NCI-H82 treated with DMSO at 0.1 percent for 48 hours (cell line): ENCODE measurements around the gene GFER.
"Not testable (repeated sequence)": the region's sequence is repeated elsewhere in the genome, so short reads cannot be mapped to it uniquely, and the experiment has no call there.

ENCODE experiments used
- DNase-seq: peaks from one replicate; lab custom pipeline; 2025; ENCODE audit not compliant: unreplicated experiment; lab: John Stamatoyannopoulos, UW

Gene GFER

GRCh38 chr16:2004795-2005517 lies 21.0 kb downstream of the GFER start:
- no peak for DNase-seq

DNA sequence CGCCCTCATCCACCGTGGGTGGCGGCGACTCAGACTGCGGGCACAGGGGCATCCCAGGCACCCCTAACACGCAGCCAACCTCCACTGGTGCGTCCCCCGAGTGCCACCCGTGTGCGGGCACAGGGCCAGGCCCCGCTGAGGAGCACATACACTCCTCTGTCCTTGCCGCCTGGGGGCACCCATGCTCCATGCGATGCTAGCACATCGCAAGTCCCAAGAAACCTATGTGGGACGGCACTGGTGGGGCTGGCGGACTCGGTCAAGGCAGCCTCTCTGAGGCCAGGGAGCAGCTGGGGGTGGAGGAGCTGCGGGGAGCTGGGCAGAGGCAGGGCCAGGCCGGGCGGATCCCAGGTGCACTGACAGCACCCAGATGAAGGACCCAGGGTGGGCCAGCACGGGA lies 21.7 kb downstream of the GFER start:
- no peak for DNase-seq

DNA sequence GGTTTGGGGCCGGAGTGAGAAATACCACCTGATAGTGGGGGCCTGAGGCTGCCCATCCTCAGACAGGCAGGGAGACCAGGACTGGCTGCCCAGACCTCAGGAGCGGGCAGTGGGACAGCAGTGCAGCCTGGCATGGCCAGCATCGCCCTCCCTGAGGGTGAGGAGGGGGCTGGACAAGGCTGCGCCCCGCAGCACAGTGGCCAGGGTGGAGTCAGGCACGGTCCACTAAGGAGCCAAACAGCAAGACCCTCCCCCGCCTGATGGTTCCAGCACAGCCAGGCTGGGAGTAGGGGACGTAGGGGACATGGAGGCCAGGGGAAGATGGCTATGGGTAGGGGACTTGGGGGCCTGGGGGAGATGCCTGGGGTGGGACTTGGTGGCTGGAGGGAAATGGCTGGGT lies 22.3 kb downstream of the GFER start:
- DNase-seq = no peak

- no peak for DNase-seq
These were observed 23.3 kb downstream of the GFER start for GRCh38 chr16:2007081-2007836.

DNA sequence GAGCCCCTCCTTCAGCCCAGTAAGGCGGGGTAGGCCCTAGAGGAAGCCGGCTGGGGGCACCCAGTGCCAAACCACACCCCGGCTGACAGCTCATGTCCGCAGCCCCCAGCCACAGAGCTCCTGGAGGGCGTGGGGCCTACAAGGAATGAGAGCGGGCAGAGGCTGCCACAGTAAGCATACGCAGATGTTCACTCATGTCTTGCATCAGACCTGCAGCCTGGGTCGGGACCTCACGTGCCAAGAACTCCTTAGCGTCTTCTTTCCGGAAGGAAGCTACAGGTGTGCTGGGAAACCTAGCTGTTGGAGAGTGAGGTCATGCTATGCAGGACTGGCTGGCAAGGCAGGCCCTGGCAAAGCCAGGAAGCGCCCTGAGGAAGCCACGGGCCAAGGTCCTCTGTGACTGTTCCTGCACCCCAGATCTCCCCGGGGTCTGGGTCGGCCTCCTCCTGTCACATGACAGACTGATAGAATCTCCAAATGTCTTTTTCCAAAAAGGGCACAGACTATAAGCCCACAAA lies 24.1 kb downstream of the GFER start:
- DNase-seq = no peak

DNA sequence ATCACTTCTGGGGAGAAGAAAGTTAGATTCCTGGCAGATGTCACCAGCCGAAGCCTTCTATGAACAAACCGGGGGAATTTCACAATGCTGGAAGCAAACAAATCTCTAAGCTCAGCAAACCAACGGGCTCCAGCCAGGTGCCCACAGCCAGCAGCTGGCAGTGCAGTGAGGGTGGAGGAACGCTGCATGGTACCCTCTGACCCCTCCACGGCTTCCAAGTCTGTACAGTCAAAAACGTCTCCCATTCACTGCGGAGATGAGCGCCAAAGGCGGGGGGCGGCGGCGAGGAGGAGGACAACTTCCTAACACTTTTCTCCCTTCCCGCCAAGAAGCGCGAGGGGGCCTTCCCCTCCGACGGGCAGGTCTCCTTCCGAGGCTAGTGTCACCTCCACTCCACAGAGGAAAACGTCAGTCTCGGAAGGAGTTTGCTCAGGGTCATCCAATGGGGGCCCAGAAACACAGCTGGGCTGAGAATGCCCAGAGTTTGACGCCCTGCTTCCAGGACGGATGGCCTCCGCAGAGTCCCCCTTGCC lies 24.7 kb downstream of the GFER start:
- no peak for DNase-seq

DNA sequence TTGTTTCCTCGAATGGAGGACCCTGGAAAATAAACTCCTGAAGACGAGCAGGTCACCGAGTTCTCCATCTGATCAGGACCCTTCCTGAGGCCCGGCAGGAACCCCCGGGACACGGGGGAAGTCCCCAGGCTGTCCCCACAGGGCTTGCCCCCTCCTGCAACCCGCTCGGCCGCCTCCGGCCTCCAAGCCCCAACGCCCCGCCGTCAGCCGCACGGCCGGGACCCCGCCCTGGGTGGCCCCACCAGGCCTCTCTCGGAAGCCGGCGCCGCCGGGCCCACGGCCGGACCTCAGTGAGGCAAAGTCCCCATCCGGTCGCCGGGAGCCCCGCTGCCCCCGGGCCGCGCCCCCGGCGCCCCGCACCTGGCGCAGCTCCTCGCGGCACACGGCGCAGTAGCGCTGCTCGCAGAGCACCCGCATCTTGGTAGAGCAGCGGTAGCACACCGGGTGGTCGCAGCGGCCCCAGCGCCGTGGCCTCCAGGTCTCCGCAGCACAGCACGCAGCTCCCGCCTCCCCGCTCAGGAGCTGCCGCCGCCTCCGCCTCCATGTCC lies 25.2 kb downstream of the GFER start:
- DNase-seq = no peak

DNA sequence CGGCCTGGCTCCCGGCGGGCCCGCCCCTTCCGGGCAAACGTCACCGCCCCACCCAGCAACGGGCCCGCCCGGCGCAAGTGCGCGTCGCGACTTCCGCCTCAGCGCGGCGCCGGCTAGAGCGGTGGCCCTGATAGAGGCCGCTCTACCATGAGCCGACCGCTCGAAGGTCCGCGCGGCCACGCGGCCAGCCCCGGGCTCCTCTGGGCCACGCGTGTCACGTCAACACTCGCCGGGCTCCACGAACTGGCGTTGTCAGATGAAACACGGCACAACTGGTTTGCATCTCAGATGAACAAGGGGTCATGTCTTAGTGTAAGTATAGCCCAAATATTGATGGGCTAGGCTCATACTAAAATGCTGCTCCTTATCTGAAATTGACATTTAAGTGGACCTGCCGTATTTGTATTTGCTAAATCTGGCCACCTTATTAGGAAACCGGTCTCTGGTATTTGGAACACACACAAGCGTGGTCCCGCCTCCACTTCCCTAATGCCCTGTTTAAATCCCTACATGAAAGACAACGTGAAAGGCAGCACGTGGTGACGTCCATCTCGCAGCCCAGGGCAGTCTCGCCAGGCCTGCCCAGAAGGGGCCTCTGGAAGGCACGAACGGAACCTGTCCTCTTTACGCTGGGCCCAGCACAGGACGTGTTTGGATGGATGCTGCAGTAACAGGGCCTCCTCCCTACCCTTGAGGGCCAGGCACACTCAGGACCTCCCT lies 26.0 kb downstream of the GFER start, which contains the start of gene ZNF598:
ZNF598 (minus strand) TSS at position 31 of the 720 bp plus-strand sequence.
- DNase-seq = peak; percentile 64

- not testable (repeated sequence) for DNase-seq
These were observed 27.7 kb downstream of the GFER start for GRCh38 chr16:2011726-2012125.

DNA sequence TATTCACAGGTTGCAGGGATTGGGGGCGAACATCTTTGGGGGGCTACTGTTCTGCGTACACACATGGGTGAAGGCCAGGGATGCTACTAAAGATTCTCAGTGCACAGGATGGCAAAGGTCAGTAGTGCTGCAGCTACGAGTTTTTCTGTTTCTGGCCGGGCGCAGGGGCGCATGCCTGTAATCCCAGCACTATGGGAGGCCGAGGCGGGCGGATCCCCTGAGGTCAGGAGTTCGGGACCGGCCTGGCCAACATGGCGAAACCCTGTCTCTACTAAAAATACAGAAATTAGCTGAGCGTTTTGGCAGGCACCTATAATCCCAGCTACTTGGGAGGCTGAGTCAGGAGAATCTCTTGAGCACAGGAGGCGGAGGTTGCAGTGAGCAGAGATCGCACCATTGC lies 29.5 kb downstream of the GFER start:
- DNase-seq = no peak

DNA sequence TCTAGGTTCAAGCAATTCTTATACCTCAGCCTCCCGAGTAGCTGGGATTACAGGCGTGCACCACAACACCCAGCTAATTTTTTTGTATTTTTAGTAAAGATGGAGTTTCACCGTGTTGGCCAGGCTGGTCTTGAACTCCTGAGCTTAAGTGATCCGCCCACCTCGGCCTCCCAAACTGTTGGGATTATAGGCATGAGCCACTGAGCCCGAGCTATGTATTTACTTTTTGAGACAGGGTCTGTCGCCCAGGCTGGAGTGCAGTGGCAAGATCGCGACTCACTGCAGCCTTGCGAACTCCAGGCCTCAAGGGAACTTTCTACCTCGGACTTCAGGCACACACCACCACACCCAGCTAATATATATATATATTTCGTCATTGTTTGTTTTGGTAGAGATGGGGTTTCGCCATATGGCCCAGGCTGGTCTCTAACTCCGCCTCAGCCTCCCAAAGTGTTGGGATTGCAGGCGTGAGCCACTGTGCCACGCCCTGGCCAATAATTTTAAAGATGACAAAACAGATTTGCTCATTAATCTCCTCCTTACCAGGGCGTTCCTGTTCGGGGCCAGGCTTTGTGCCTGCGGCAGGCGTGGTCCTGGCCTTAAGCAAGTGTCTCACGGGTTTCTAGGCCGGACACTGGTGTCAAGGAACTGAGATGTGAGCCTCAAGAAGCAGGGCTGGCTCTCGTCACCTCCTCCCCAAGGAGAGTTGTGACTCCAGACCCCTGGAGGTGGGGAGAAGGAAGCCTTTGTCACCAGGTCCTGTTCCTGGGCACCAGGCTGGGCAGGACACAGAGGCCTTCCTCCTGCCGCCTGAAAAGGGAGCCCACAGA lies 31.3 kb downstream of the GFER start:
- peak; percentile 70 for DNase-seq

DNA sequence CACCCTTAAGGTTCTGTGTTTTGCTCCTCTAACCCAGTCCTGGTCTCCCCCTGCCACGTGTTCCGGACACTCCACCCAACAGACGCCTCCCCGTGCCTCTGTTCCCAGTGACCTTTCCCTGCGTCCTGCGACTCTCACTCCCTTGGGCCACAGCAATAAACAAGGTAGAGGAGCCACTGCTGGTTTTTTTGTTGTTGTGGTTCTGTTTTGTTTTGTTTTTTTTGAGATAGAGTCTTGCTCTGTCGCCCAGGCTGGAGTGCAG lies 31.9 kb downstream of the GFER start:
- no peak for DNase-seq

- DNase-seq = no peak
These were observed 32.5 kb downstream of the GFER start for GRCh38 chr16:2016407-2016922.

GRCh38 chr16:2019518-2019920 lies 35.5 kb downstream of the GFER start, which contains the start of gene NPW:
Gene NPW (plus strand): TSS chr16:2019785.
- DNase-seq = peak; percentile 14

- no peak for DNase-seq
These were observed 36.2 kb downstream of the GFER start for GRCh38 chr16:2019921-2020831.

DNA sequence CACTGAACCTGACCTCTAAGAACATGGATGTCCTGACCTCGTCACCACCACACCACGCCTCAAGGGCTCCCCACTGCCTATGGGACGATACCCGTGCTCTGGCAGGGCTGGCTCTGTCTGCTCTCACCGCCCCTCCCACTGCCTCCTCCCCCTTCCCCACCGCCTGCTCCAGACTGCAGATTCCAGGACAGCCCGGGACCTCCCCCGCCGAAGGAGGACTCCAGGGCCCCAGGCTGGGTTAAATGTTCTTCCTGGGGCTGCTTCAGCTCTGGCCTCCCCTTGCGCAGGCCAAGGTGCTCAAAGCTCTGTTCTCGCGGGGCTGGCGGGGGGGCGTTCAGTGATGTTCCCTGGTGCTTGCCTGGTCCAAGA lies 38.7 kb downstream of the GFER start:
- no peak for DNase-seq

DNA sequence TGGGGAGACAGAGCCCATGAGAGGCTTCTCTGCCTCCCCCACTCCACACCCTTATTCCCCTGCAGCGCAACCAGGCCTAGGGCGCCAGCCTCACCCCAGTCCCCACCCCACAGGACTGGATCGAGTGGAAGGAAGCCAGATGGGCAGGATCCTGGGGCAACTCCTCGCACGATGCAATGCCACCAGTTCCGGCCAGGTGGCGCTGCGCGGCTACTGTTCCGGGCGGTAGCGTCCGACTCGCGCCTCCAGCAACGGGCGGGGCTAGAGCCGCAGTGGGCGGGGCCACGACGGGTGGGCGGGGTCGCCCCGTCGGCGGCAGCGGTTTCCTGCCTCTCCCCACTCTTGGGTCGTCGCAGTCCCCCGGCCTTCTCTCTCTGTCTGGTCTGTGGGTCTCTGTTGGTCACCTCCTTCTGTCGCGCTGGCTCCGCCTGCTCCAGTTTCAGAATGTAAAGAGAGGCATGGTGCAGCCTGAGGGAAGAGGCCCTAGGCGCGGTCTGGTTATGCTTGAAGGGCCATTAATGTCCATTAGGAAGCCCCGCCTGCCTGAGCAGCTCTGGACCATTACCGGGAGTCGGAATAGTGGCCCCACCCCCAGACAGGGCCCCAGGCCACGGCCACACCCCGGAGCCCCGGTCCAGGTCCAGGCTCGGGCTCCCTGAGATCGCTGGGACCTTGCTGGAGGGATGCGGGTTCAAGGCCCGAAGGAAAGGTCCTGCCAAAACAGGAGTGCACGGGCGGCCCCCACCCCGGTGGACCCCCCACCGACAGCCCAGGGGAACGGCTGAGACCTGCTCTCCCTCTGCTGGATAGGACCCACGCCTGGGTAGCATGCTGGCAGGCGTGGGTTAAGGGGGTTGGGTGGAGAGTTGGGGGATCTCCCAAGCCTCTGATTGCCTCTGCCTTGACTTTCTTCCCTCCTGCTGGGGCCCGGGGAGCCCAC lies 39.4 kb downstream of the GFER start:
- DNase-seq = peak; percentile 80

DNA sequence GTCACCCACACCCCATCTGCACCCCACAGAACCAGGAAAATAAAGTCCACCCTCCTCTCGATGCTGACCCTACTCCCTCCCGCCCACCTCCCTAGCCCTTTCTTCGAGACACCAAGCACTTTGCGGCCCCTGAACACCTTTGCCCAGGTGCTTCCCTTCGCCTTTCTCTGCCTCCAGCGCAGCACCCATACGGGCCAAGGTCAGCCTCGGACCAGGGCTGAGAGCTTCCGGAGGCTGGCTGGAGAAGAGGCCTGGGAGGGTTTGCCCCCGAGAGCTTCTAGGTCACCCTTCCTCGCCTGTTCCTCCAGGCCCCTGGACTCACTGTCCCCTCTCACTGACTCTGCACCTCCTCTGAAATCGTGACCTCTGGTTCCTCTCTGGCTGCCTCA lies 40.0 kb downstream of the GFER start:
- DNase-seq = no peak
